ENCODE data around the gene PTPMT1. TPM values are rescaled to one million over a fixed set of nuclear protein-coding genes. Genes with fewer than 3 reads are reported as not detected.
"Not testable (repeated sequence)": the region's sequence is repeated elsewhere in the genome, so short reads cannot be mapped to it uniquely, and the experiment has no call there.

The PTPMT1 gene
- total and polyA plus RNA-seq, 12 donors: 16.9 to 66.9 (median 22.4) TPM

DNA sequence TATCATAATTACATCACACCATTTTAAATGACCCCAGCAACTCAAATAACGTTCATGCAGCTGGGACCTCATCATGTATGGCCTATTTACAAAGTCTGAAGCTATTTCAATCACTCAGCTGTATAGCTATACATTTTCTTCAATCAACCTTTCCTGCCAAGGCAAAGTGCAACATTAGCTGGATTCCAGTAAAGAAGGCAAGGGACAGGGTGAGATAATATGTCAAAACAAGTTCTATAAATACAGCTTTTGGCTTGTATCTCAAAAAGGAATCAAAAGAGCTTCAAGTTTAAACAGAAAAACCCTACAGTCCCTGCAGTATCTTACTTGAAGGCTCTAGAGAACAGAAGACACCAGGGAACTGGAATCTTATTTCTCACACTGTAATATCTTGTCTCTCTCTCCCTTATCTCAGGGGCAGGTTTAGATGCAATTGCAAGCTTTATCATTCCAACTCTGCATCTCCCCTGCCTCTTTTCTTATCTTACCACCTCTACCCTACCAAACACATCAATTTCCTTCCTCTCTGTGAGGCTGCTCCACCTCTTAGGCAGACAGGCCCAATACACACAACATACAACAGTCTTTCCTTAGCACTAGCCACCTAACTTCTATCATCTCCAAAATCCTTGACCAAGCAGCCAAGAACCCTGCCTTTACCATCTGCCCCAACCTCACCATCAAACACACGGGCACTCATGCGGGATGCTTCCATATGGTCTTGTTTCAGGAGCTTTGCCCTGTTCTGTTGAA lies 47.0 kb upstream of the PTPMT1 start:
- no peak for TF ChIP-seq CTCF (IDR thresholded peaks at IDR 0.05)
- Histone ChIP-seq H3K27me3 (no peaks in the 10 kb centered on the region), H3K9me3 (no peaks in the 10 kb centered on the region), H3K27ac (peak overlapping the region in 3 of 10 donors; percentile 21 to 60 (median 50)), H3K4me1 (peaks cover 28 to 100% (median 77%) of the 10 kb centered on the region in 9 donors), H3K4me3 (no peak overlapping the region), H3K36me3 (peaks cover 0 to 6% (median 0%) of the 10 kb centered on the region in 9 donors)
- ATAC-seq (no peak), DNase-seq (no peak)
- intact Hi-C loops (cut with DNase I): loop anchor here in 1 of 10 donors (5.0 kb wide), 1 partner anchor 34 kb away; the partner anchor contains the start of gene CELF1
- WGBS, 2 donors: 55 to 61% methylated on average over 3 of the region's 3 CpGs

GRCh38 chr11:47523490-47524225 lies 41.7 kb upstream of the PTPMT1 start:
- intact Hi-C loops (cut with DNase I): no loop called here
- Histone ChIP-seq H3K9me3 (no peaks in the 10 kb centered on the region), H3K4me3 (peak overlapping the region in 8 of 10 donors; percentile 9 to 43 (median 37)), H3K27ac (peak overlapping the region; percentile 19 to 88 (median 70)), H3K4me1 (peaks cover 16 to 90% (median 53%) of the 10 kb centered on the region in 9 donors), H3K27me3 (no peaks in the 10 kb centered on the region), H3K36me3 (peaks cover 0 to 10% (median 0%) of the 10 kb centered on the region in 9 donors)
- TF ChIP-seq CTCF (IDR thresholded peaks at IDR 0.05): no peak
- ATAC-seq: peak; percentile 74 to 93 (median 84)
- peak in 1 of 2 donors; percentile 66 for DNase-seq
- WGBS, 2 donors: 3% methylated on average over 3 of the region's 3 CpGs

GRCh38 chr11:47524291-47524874 lies 41.0 kb upstream of the PTPMT1 start:
- peak; percentile 25 to 27 for DNase-seq
- no peak for TF ChIP-seq CTCF (IDR thresholded peaks at IDR 0.05)
- Histone ChIP-seq H3K36me3 (peaks cover 0 to 17% (median 0%) of the 10 kb centered on the region in 9 donors), H3K4me1 (peaks cover 14 to 86% (median 48%) of the 10 kb centered on the region in 9 donors), H3K4me3 (peak overlapping the region in 7 of 10 donors; percentile 12 to 43 (median 38)), H3K27me3 (no peaks in the 10 kb centered on the region), H3K9me3 (no peaks in the 10 kb centered on the region), H3K27ac (peak overlapping the region; percentile 19 to 88 (median 66))
- ATAC-seq: peak in 7 of 8 donors; percentile 60 to 82 (median 70)
- 22 to 27% methylated on average over 9 of the region's 9 CpGs for WGBS, 2 donors
- intact Hi-C loops (cut with DNase I): no loop called here

GRCh38 chr11:47526032-47526431 lies 39.4 kb upstream of the PTPMT1 start:
- Histone ChIP-seq H3K36me3 (peaks cover 0 to 21% (median 0%) of the 10 kb centered on the region in 9 donors), H3K27ac (peak overlapping the region in 3 of 10 donors; percentile 86 to 88 (median 87)), H3K4me1 (peaks cover 14 to 84% (median 53%) of the 10 kb centered on the region in 9 donors)
- intact Hi-C loops (cut with DNase I); H3K4me3 ChIP-seq; H3K9me3 ChIP-seq; DNase-seq; ATAC-seq; H3K27me3 ChIP-seq: not testable (repeated sequence)
- WGBS, 2 donors: 93 to 94% methylated on average over 9 of the region's 9 CpGs
